IMR-90 (cell line): ENCODE data around the gene PRPF8. TPM values are rescaled to one million over a fixed set of nuclear protein-coding genes. Genes with fewer than 3 reads are reported as not detected.

ENCODE experiments used
- ATAC-seq: fragments of 200-7000 bp; cut with Tn5 transposase; 2 replicates; pipeline ENCODE4 v1.9.1; 2020; ENCODE audit warnings: low read depth, mild to moderate bottlenecking, moderate library complexity
- BruUV-seq: library from RNA; stranded (reverse); fragments of 400-500 nt; replicated peaks from 2 replicates; lab custom pipeline; 2021; lab: Mats Ljungman, UMichigan
- CTCF ChIA-PET: fragments of 300-600 bp; formaldehyde crosslinking; extraction: SDS; loops from one replicate; lab custom pipeline; 2021; ENCODE audit warnings: antibody characterized with exemption; lab: Yijun Ruan, JAX
- POLR2A ChIA-PET: fragments of 300-600 bp; sonication (Branson Sonifier 250); formaldehyde crosslinking; loops from one replicate; lab custom pipeline; 2022; ENCODE audit warnings: antibody characterized with exemption; ENCODE audit not compliant: unreplicated experiment; lab: Charles Lee
- DNase-seq: peaks from one replicate; pipeline ENCODE4 v3.0.0; 2013
- H2AFZ ChIP-seq: replicated peaks from 2 replicates; pipeline ENCODE3; 2013; ENCODE audit warnings: low read length, mild to moderate bottlenecking; ENCODE audit not compliant: poor library complexity
- H2AK5ac ChIP-seq: 2 replicates; pipeline ENCODE4 v1.6.1; 2013; ENCODE audit warnings: low read depth, low read length, inconsistent platforms
- H2AK9ac ChIP-seq: replicated peaks from 2 replicates; pipeline ENCODE3; 2013; ENCODE audit warnings: mild to moderate bottlenecking, low read depth, low read length, moderate library complexity; ENCODE audit not compliant: poor library complexity
- H2BK120ac ChIP-seq: 2 replicates; pipeline ENCODE4 v1.6.1; 2013; ENCODE audit warnings: low read depth, low read length, inconsistent platforms
- H2BK15ac ChIP-seq: 3 replicates; pipeline ENCODE4 v1.6.1; 2013; ENCODE audit warnings: low read depth, low read length, inconsistent platforms
- H2BK20ac ChIP-seq: 2 replicates; pipeline ENCODE4 v1.6.1; 2013; ENCODE audit warnings: low read depth, mild to moderate bottlenecking, inconsistent platforms, low read length, moderate library complexity
- H2BK5ac ChIP-seq: 2 replicates; pipeline ENCODE4 v1.6.1; 2013; ENCODE audit warnings: mild to moderate bottlenecking, low read depth, low read length, inconsistent platforms; ENCODE audit not compliant: poor library complexity, severe bottlenecking
- H3K14ac ChIP-seq: replicated peaks from 2 replicates; pipeline ENCODE4 v1.6.1; 2013; ENCODE audit warnings: low read depth, low read length, inconsistent platforms
- H3K18ac ChIP-seq: 2 replicates; pipeline ENCODE4 v1.6.1; 2013; ENCODE audit warnings: low read depth, low read length, control low read depth
- H3K23ac ChIP-seq: 2 replicates; pipeline ENCODE4 v1.6.1; 2013; ENCODE audit warnings: low read depth, low read length, inconsistent platforms
- H3K27ac ChIP-seq: 2 replicates; pipeline ENCODE4 v1.5.1; 2013; ENCODE audit warnings: mild to moderate bottlenecking, control low read depth, low read length; ENCODE audit not compliant: insufficient read depth
- H3K27me3 ChIP-seq: 2 replicates; pipeline ENCODE4 v1.6.1; 2013; ENCODE audit warnings: low read length; ENCODE audit not compliant: control insufficient read depth, insufficient read depth
- H3K36me3 ChIP-seq: 2 replicates; pipeline ENCODE4 v1.6.1; 2013; ENCODE audit warnings: low read length, mixed read lengths; ENCODE audit not compliant: control insufficient read depth, insufficient read depth
- H3K4ac ChIP-seq: 2 replicates; pipeline ENCODE4 v1.6.1; 2013; ENCODE audit warnings: low read depth, low read length, inconsistent platforms
- H3K4me1 ChIP-seq: 2 replicates; pipeline ENCODE4 v1.6.1; 2013; ENCODE audit warnings: low read length, mixed read lengths; ENCODE audit not compliant: control insufficient read depth, insufficient read depth
- H3K4me2 ChIP-seq: 2 replicates; pipeline ENCODE4 v1.6.1; 2013; ENCODE audit warnings: low read depth, mild to moderate bottlenecking, control low read depth, low read length, moderate library complexity
- H3K4me3 ChIP-seq: 2 replicates; pipeline ENCODE4 v1.5.1; 2013; ENCODE audit warnings: low read depth, mild to moderate bottlenecking, control low read depth, low read length, moderate library complexity; ENCODE audit not compliant: insufficient read depth
- H3K56ac ChIP-seq: 2 replicates; pipeline ENCODE4 v1.6.1; 2013; ENCODE audit warnings: low read length, inconsistent platforms; ENCODE audit not compliant: insufficient read depth; ENCODE audit errors: extremely low read depth
- H3K79me1 ChIP-seq, 2 experiments: 2 replicates each; pipeline ENCODE4 v1.6.1; 2013; ENCODE audit warnings: low read length in 2 of 2, inconsistent platforms in 1 of 2, low read depth in 1 of 2
- H3K9ac ChIP-seq: 2 replicates; pipeline ENCODE4 v1.6.1; 2013; ENCODE audit warnings: low read depth, low read length, control low read depth
- H3K9me1 ChIP-seq: 2 replicates; pipeline ENCODE4 v1.6.1; 2013; ENCODE audit warnings: low read length, inconsistent platforms; ENCODE audit not compliant: insufficient read depth
- H3K9me3 ChIP-seq: 2 replicates; pipeline ENCODE4 v1.6.1; 2013; ENCODE audit warnings: low read length; ENCODE audit not compliant: control insufficient read depth, insufficient read depth
- H4K20me1 ChIP-seq: 2 replicates; pipeline ENCODE4 v1.6.1; 2013; ENCODE audit warnings: low read length, inconsistent platforms; ENCODE audit not compliant: insufficient read depth
- H4K5ac ChIP-seq: 2 replicates; pipeline ENCODE4 v1.6.1; 2013; ENCODE audit warnings: mild to moderate bottlenecking, low read depth, low read length, control low read depth
- H4K8ac ChIP-seq, 2 experiments: 2 replicates each; pipeline ENCODE4 v1.6.1; 2013; ENCODE audit warnings: low read depth in 2 of 2, low read length in 2 of 2, control low read depth in 1 of 2, inconsistent platforms in 1 of 2
- H4K91ac ChIP-seq: 2 replicates; pipeline ENCODE4 v1.6.1; 2013; ENCODE audit warnings: low read depth, low read length, inconsistent platforms; ENCODE audit not compliant: insufficient read depth
- BHLHE40 ChIP-seq: fragments of 150-350 bp; IDR thresholded peaks from 2 replicates; pipeline ENCODE4 v1.6.1; 2016; ENCODE audit warnings: mild to moderate bottlenecking, low read depth, low read length
- CHD1 ChIP-seq: IDR thresholded peaks from 2 replicates; pipeline ENCODE4 v1.6.1; 2012; ENCODE audit warnings: low read depth, low read length, improper control_type of control experiment
- ELK1 ChIP-seq: fragments of 150-350 bp; IDR thresholded peaks from 2 replicates; pipeline ENCODE4 v1.6.1; 2016; ENCODE audit warnings: low read depth, mild to moderate bottlenecking, low read length, moderate library complexity, borderline replicate concordance
- MXI1 ChIP-seq: IDR thresholded peaks from 2 replicates; pipeline ENCODE4 v1.6.1; 2012; ENCODE audit warnings: low read depth, mild to moderate bottlenecking, low read length, moderate library complexity, borderline replicate concordance
- NFE2L2 ChIP-seq: fragments of 150-350 bp; IDR thresholded peaks from 2 replicates; pipeline ENCODE4 v1.6.1; 2016; ENCODE audit warnings: low read depth, mild to moderate bottlenecking, low read length
- POLR2A ChIP-seq: IDR thresholded peaks from 2 replicates; pipeline ENCODE4 v1.6.1; 2012; ENCODE audit warnings: mild to moderate bottlenecking, low read depth, low read length
- RAD21 ChIP-seq: IDR thresholded peaks from 2 replicates; pipeline ENCODE4 v1.6.1; 2012; ENCODE audit warnings: low read length, improper control_type of control experiment
- RFX5 ChIP-seq: IDR thresholded peaks from 2 replicates; pipeline ENCODE4 v1.8.0; 2012; ENCODE audit warnings: low read depth, mild to moderate bottlenecking, low read length, moderate library complexity
- USF2 ChIP-seq: fragments of 150-350 bp; IDR thresholded peaks from 2 replicates; pipeline ENCODE4 v1.6.1; 2017; ENCODE audit warnings: mild to moderate bottlenecking, antibody characterized with exemption, low read length, low read depth
- WGBS, 2 experiments: methylation state at CpG; one replicate each; pipeline versions ENCODE4 v1.1.5 to v1.1.7; 2013; ENCODE audit warnings: missing lambda C conversion rate in 2 of 2; ENCODE audit not compliant: insufficient read length in 1 of 2; ENCODE audit errors: extremely low coverage in 2 of 2; 5-methylcytosine and 5-hydroxymethylcytosine counted together
- dilution Hi-C: fragments of 300-500 bp; cut with HindIII; formaldehyde crosslinking; loops from one replicate; pipeline ENCODE4 v1.14.3; 2018; ENCODE audit warnings: low sequenced_read_pairs; ENCODE audit not compliant: unreplicated experiment
- in situ Hi-C: fragments of 300-500 bp; cut with MboI; formaldehyde crosslinking; loops from 3 replicates; pipeline ENCODE4 v1.14.3; 2019; ENCODE audit warnings: low sequenced_read_pairs, inconsistent platforms, mixed read lengths
- intact Hi-C: fragments of 100-400 bp; cut with micrococcal nuclease; formaldehyde crosslinking; loops from 2 replicates; pipeline ENCODE4 v1.10.0; 2022
- polyA plus RNA-seq, 3 experiments: library from polyadenylated mRNA; depleted of rRNA; stranded (reverse); fragments of >200 nt; gene quantifications; 2 replicates each; pipeline ENCODE4 v1.2.3, GENCODE V29; 2012; ENCODE audit warnings: low replicate concordance in 1 of 3
- total RNA-seq: library from RNA; depleted of rRNA; stranded (reverse); fragments of >200 nt; gene quantifications from 2 replicates; pipeline ENCODE4 v1.2.3, GENCODE V29; 2012
- TF ChIP-seq, protein P1 (sequence below): conservative IDR thresholded peaks from 2 replicates; pipeline ENCODE4 v1.5.1; 2012; ENCODE audit warnings: mild to moderate bottlenecking, low read depth, low read length, improper control_type of control experiment

Gene PRPF8
- total and polyA plus RNA-seq, 2 of the 4 experiments (the other 2 are of a cell fraction) = 141 to 160 TPM

- POLR2A ChIA-PET = no interaction called here
- DNase-seq (no peak), ATAC-seq (no peak)
- Histone ChIP-seq H2AK5ac (no peak overlapping the region), H2BK5ac (no peak overlapping the region), H3K4me1 (no peaks in the 10 kb centered on the region), H3K4me2 (no peak overlapping the region), H4K5ac (no peak overlapping the region), H2BK120ac (no peak overlapping the region), H2AK9ac (no peak overlapping the region), H3K79me1 (no peaks in the 10 kb centered on the region), H2BK15ac (no peak overlapping the region), H3K9me3 (no peaks in the 10 kb centered on the region), H2AFZ (no peak overlapping the region), H3K4ac (no peak overlapping the region), H3K9me1 (no peaks in the 10 kb centered on the region), H3K14ac (no peak overlapping the region), H2BK20ac (no peak overlapping the region), H3K27me3 (no peaks in the 10 kb centered on the region; the same call in 1 of the 2 replicates), H4K91ac (no peak overlapping the region), H4K20me1 (no peaks in the 10 kb centered on the region), H3K23ac (no peak overlapping the region), H4K8ac (no peak overlapping the region), H3K27ac (no peak overlapping the region), H3K9ac (no peak overlapping the region), H3K18ac (no peak overlapping the region), H3K4me3 (no peak overlapping the region), H3K36me3 (no peaks in the 10 kb centered on the region), H3K56ac (no peak overlapping the region)
- in situ Hi-C loops (no loop called here), dilution Hi-C loops (no loop called here), intact Hi-C loops (no loop called here)
- no TSS peak for BruUV-seq
- TF ChIP-seq POLR2A (no peak), BHLHE40 (no peak), RAD21 (no peak), MXI1 (no peak), USF2 (no peak), NFE2L2 (no peak), RFX5 (no peak), ELK1 (no peak), CHD1 (no peak)
- TF ChIP-seq, protein P1, sequence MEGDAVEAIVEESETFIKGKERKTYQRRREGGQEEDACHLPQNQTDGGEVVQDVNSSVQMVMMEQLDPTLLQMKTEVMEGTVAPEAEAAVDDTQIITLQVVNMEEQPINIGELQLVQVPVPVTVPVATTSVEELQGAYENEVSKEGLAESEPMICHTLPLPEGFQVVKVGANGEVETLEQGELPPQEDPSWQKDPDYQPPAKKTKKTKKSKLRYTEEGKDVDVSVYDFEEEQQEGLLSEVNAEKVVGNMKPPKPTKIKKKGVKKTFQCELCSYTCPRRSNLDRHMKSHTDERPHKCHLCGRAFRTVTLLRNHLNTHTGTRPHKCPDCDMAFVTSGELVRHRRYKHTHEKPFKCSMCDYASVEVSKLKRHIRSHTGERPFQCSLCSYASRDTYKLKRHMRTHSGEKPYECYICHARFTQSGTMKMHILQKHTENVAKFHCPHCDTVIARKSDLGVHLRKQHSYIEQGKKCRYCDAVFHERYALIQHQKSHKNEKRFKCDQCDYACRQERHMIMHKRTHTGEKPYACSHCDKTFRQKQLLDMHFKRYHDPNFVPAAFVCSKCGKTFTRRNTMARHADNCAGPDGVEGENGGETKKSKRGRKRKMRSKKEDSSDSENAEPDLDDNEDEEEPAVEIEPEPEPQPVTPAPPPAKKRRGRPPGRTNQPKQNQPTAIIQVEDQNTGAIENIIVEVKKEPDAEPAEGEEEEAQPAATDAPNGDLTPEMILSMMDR = no peak
- WGBS, 2 experiments = 100% methylated on average over 4 of the region's 15 CpGs; no CpG with 5 or more reads in 1 of the 2 experiments
- CTCF ChIA-PET = interaction anchor here (0.9 kb wide), 1 partner anchor 11 kb away, joined by 5 read pairs; no protein-coding TSS in a partner anchor
Observed at GRCh38 chr17:1636732-1637285, 47.9 kb downstream of the PRPF8 start.
